ENCODE measurements around the gene RBM4B. TPM values are rescaled to one million over a fixed set of nuclear protein-coding genes. Genes with fewer than 3 reads are reported as not detected.

The RBM4B gene
- total and polyA plus RNA-seq, 2 of the 4 experiments (the other 2 are of a cell fraction), result 23.1 to 26.7 TPM

- no peak overlapping the region for H3K56ac ChIP-seq (ENCODE audit: extremely low read depth, insufficient read depth, low read length)
- no peak overlapping the region for H2BK5ac ChIP-seq (ENCODE audit: low read depth, low read length, poor library complexity, severe bottlenecking)
- no peak overlapping the region for H3K27ac ChIP-seq (ENCODE audit: insufficient read depth, low read length)
- H2BK20ac ChIP-seq (ENCODE audit: low read depth, low read length), result no peak overlapping the region
- no CpG with 5 or more reads among the region's 1 CpG for WGBS, 2 experiments (ENCODE audit: extremely low coverage in 2 of 2, insufficient read length in 1 of 2)
- H3K4me1 ChIP-seq (ENCODE audit: control insufficient read depth, insufficient read depth, low read length), result no peaks in the 10 kb centered on the region
- no peak overlapping the region for H2AFZ ChIP-seq (replicated peaks; ENCODE audit: low read length, poor library complexity)
- intact Hi-C loops (cut with micrococcal nuclease), result no loop called here
- BruUV-seq (replicated peaks), result no TSS peak
- H4K5ac ChIP-seq (ENCODE audit: low read depth, low read length), result no peak overlapping the region
- no peak for DNase-seq
- H4K20me1 ChIP-seq (ENCODE audit: insufficient read depth, low read length), result peaks cover 11% of the 10 kb centered on the region
- dilution Hi-C loops (cut with HindIII; ENCODE audit: low sequenced_read_pairs, unreplicated experiment), result no loop called here
- ChIA-PET POLR2A (ENCODE audit: unreplicated experiment) (interaction anchor here (0.6 kb wide), 2 partner anchors 13 to 69 kb away, joined by 4 to 10 read pairs; no protein-coding TSS in a partner anchor), CTCF (interaction anchor here (0.6 to 1.2 kb wide), 2 partner anchors 10 to 86 kb away, joined by 3 read pairs; no protein-coding TSS in a partner anchor)
- no peak overlapping the region for H3K4me2 ChIP-seq (ENCODE audit: low read depth, low read length)
- no peaks in the 10 kb centered on the region for H3K27me3 ChIP-seq (ENCODE audit: control insufficient read depth, insufficient read depth, low read length)
- H3K36me3 ChIP-seq (ENCODE audit: control insufficient read depth, insufficient read depth, low read length), result peaks cover 33% of the 10 kb centered on the region
- no peak overlapping the region for H2BK120ac ChIP-seq (ENCODE audit: low read depth, low read length)
- no peak overlapping the region for H3K4ac ChIP-seq (ENCODE audit: low read depth, low read length)
- no peak for ATAC-seq (ENCODE audit: low read depth)
- H3K4me3 ChIP-seq (ENCODE audit: insufficient read depth, low read depth, low read length), result no peak overlapping the region
- no peaks in the 10 kb centered on the region for H3K9me3 ChIP-seq (ENCODE audit: control insufficient read depth, insufficient read depth, low read length)
- H3K79me1 ChIP-seq (ENCODE audit: low read depth in 1 of 2, low read length in 2 of 2), result peaks cover 37 to 60% of the 10 kb centered on the region in 2 experiments
- H2BK15ac ChIP-seq (ENCODE audit: low read depth, low read length), result no peak overlapping the region
- H4K8ac ChIP-seq (ENCODE audit: low read depth in 2 of 2, low read length in 2 of 2), result no peak overlapping the region
- in situ Hi-C loops (cut with MboI; ENCODE audit: low sequenced_read_pairs), result no loop called here
- no peak overlapping the region for H4K91ac ChIP-seq (ENCODE audit: insufficient read depth, low read depth, low read length)
- H3K9me1 ChIP-seq (ENCODE audit: insufficient read depth, low read length), result no peaks in the 10 kb centered on the region
- no peak overlapping the region for H2AK9ac ChIP-seq (replicated peaks; ENCODE audit: low read depth, low read length, poor library complexity)
- no peak overlapping the region for H3K14ac ChIP-seq (replicated peaks; ENCODE audit: low read depth, low read length)
- TF ChIP-seq, protein P1, sequence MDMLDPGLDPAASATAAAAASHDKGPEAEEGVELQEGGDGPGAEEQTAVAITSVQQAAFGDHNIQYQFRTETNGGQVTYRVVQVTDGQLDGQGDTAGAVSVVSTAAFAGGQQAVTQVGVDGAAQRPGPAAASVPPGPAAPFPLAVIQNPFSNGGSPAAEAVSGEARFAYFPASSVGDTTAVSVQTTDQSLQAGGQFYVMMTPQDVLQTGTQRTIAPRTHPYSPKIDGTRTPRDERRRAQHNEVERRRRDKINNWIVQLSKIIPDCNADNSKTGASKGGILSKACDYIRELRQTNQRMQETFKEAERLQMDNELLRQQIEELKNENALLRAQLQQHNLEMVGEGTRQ (IDR thresholded peaks at IDR 0.05; ENCODE audit: low read depth, low read length), result no peak
- TF ChIP-seq MXI1 (IDR thresholded peaks at IDR 0.05; ENCODE audit: borderline replicate concordance, low read depth, low read length), result no peak
- TF ChIP-seq RAD21 (IDR thresholded peaks at IDR 0.05; ENCODE audit: low read length), result no peak
- TF ChIP-seq CEBPB (IDR thresholded peaks at IDR 0.05; ENCODE audit: low read depth, low read length), result no peak
- TF ChIP-seq CHD1 (IDR thresholded peaks at IDR 0.05; ENCODE audit: low read depth, low read length), result no peak
- TF ChIP-seq MAFK (IDR thresholded peaks at IDR 0.05; ENCODE audit: low read depth, low read length), result no peak
- H2AK5ac ChIP-seq (ENCODE audit: low read depth, low read length), result no peak overlapping the region
- H3K18ac ChIP-seq (ENCODE audit: low read depth, low read length), result no peak overlapping the region
- H3K9ac ChIP-seq (ENCODE audit: low read depth, low read length), result no peak overlapping the region
- H3K23ac ChIP-seq (ENCODE audit: low read depth, low read length), result no peak overlapping the region
Observed at GRCh38 chr11:66663741-66664296, 13.9 kb downstream of the RBM4B start.
